GM19025 (cell line): ENCODE results near the gene WDR76.

Source experiments
- ATAC-seq: cut with Tn5 transposase; IDR thresholded peaks from one replicate; pipeline ENCODE4 v1.9.1; 2021; ENCODE audit warnings: mild to moderate bottlenecking, low read depth, moderate library complexity; ENCODE audit not compliant: unreplicated experiment

Gene WDR76

DNA sequence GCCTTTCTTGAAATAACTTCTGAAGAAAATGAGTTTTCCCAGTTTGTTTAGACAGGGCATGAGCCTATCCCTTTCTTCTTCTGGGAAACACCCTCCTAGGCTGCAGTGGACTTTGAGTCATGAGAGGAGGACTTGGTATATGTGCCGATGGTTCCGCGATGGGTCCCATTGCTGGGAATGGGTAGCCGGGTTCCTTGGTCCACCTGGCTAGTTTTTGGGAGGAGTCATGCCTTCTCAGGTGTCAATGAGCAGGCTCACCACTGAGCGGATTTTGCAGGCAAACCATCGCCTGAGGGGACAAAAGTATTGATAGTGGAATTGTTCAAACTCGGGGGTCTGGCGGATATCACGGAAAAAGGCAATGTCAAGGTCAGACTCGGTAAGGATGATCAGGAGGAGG is 46.8 kb downstream of the WDR76 start:
- ATAC-seq: no peak

DNA sequence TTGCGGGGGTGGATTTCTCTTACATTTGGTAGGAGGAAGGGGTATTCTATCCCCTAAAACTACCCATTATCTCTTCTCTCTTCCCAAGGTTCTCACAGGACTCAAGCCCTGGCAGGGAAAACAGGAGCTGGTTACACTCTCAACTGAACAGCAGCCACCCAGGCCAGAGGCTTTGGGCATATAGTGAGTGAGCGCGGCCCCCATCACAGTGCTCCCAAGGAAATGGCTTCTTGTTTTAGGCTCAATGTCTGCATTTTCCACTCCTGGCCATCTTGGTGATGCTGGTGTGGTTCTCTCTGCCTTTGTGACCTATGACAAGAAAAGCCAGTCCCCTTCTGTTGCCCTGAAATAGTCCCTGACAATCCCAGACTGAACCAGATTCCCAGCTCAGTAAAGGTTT is 50.1 kb downstream of the WDR76 start:
- ATAC-seq: no peak

DNA sequence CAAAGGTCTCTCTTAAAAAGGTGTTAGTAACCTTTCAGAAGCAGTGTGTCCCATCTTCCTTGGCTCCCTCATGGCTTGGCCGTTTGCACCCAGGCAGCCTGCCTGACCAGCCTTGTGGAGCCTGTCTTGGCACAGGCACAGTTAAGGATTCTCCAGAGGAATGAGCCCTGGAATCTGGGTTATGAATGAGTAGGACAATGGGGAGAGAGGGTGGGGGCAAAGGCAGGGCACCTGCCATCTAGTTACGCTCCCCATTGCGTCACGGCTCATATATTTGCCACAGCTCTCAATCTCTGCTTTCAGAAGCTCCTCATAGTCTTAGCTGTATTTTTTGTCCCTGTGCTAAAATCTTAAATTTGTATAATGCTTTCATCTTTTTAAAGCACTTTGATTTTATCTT is 50.6 kb downstream of the WDR76 start:
- no peak for ATAC-seq

DNA sequence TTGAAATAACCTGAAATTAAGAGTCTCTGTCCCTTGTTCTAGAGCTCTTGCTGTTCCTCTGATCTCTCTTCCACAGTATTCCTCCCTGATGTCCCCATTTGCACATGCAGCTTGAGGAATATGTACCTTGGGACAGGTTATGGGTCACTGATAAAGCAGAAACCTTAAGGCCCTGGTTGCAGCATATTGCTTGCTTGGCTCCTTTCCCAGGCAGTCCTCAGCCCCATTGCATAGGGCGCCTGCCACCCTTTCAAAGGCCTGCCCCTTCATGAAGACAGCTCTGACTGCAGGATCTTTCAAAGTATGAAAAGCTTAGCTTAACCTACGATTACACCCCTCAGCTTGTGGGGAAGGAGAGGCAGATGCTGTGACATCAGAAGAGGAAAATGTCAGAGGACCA is 51.6 kb downstream of the WDR76 start:
- ATAC-seq: no peak

DNA sequence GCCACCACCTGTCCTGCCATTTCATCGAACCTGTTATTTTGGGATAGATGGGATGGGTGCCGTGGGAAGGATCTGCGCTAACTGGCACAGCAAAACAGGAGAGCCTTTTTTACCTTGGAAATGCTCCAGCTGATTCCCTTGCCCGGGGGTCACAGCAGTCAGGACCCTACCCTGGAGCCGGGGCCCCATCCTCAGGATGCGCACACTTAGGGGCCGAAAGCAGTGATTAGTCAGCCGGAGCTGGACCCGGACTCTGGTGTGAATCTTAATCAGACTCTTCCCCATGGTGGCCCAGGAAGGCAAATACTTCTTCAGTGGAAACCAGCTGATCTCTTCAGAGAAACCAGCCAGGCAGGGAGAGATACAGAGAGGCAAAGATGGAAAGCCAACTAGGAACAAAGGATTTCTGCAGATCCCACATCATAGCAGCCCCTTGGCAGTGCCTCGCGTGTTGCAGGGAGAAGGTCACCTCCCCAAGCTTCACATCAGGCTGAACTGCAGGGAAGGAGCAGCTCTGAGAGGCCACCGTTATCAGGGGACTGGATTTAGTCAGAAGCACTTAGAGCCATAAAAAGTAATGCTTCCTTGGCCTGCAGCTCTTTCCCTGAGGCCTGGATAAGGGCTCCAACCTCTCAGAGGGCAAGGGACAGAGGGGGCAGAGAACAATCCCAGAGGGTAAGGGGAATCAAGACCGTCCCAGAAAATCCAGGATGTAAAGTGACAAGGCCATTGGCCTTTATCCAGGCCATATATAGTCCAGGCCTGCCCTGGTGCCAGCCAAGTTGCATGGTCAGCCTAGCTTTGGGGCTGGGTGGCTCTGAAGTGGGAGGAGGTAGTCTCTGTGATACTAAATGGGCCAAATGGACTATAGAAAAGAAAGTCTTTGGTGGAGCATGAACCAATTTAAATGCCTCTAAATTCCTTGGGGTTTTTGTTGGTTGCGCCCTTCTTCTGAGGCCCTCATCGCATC is 52.9 kb downstream of the WDR76 start:
- ATAC-seq: no peak

DNA sequence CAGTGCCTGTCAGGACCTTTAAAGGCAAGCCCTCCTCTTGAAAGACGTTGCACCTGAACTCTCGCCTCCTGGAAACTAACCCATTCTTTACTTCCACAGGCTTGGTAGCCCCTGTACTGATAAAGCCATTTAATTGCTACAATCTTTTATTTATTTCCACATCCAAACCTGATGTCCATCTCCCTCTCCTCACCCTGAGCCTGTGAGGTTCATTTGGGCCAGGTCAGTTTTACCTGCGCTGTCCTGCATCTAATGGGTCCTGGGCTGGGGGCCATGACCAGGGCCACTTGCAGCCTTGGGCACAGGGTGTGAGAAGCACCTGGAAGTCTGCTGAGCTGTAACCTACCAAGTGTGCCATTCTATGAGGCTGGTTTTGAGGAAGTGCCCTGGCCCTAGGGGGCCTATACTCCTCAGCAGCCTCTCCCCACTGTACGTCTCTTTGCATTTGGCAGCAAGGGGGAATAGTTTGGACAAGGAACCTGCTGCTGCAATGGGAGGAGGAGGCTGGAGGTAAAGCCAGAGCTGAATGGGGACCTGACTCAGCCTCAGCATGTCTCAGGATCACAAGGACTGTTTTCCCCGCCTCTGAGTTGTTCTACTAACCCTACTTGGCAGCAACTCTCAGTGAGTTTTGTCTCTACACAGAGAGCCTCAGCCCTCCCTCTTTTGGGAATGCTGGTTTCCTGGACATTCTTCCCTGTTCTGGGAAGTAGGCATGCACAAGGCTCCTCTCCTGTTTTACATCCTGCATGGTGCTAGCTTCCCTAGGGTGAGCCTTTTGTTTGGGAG is 53.8 kb downstream of the WDR76 start:
- ATAC-seq: no peak

DNA sequence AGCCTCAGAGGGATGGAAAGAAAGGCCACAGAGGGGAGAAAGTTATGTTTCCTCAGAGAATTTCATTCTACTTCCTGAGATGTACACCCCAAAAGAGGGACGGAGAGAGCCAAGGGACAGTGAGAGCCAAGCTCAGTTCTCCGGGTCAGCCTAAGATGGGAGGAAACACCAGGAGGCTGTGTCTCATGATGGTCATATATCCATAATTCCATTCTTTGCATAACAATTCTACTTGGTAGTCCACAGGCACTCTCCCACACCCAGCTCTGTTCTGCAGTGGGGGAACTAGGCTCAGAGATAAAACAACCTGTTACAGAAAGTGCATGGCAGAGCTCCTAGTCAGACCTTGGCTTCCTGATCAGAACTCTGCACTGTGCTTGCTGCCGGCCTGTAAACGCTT is 54.4 kb downstream of the WDR76 start:
- ATAC-seq: no peak

DNA sequence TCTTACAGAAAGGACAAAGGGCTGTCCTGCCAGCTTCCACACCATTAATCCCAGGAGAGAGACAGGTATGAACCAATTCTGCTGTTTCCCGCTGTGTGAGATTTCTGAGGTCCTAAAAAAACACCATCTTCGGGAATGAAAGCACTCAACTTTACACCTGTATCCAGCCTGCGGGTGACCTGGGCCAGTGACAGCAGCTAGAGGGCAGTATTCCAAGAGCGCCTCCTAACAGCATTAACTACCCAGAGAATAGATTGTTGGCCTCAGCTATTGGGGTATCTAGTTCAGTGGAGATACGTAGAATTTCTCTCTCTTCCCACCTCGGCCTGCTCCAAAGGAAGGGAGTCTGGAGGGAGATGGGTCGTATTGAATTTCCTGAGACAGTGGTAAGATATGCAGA is 55.1 kb downstream of the WDR76 start:
- no peak for ATAC-seq

DNA sequence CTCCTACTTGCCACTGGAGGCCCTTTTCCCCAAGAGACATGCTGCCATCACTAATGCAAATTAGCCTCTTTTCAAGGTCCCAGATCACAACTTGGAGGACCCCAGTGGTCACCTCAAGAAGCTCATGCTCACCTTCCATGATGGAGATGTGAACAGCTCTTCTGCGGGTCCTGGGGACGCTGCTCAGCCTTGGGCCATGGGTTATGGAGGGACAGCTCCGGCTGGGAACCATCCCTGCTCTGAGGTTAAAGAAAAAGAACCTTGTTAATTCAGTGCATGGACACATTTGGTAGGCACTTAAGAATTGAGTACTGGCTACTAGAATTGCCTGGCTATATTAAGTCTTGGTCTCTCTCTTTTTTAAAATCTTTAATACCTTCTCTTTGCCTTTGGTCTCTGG is 56.8 kb downstream of the WDR76 start:
- ATAC-seq: no peak

DNA sequence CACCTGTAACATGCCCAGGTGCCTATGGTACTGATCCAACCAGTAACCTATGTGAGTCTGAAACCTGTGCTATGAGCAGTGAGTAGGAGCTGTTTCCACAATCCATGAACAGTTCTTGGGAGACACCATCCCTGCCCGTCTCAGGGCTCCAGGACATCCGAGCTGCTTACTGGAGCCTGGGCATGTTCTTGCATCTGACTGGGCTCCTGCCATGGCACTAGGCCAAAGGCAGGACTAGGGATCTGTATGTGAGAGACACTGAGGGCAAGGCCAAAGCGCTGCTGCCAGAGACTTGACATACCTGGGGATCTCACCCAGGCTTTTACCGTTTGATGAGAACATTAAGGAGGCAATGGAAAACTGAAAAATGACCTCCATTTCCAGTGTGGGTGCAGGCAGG is 59.8 kb downstream of the WDR76 start:
- no peak for ATAC-seq

DNA sequence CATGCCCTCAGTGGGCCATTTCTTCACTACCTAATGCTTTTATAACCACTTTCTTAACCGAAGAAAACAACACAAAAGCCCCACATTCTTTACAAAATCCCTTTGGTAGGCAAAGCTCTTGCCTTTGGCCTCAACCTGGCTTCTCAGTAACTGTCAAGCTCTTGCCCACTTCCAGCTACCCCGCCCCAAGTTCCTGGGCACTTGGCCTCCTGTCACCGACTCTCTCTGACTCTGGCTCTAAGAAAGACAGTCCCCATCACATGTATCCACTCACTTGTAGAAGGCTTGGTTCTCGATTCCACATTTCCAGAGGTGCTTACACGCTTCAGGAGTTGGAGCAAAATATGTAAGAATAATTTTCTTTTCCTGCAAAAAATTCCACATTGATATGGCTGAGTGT is 61.1 kb downstream of the WDR76 start:
- no peak for ATAC-seq

DNA sequence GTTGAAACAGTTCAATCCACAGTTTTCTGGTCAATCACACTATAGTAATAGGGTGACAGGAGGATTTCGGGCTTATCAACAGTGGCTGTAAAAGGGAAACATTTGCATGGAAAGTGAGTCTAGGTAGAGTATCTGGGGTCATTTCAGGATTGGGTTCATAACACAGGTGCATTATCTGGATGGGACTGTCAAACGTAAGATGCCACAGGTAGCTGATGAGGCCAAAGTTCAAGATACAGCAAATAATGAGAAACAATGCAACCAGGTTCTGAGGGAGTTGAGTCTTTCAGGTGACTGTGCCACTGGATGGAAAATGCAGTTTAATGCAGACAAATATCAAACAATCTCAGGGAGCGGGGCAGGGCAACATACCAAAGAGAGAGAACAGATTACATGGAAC is 62.2 kb downstream of the WDR76 start:
- ATAC-seq: no peak

DNA sequence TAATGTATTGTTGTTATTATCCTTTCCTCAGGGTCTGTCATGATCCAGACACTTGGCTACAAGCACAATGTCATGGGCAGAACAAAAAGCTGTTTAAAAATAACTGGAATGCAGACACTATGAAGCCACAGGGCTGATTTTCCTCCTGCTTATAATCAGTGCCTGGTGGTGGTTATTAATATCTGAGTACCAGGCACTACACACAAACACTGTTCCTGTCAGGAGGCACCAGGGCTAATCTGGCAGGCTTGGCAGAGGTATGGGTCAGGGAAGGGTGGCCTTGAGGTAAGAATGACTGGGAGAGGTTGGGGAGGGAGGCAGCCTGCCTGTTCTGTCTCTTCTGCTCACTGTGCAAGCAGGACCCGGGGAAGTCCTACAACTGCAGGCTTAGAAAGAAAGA is 67.2 kb downstream of the WDR76 start:
- no peak for ATAC-seq

DNA sequence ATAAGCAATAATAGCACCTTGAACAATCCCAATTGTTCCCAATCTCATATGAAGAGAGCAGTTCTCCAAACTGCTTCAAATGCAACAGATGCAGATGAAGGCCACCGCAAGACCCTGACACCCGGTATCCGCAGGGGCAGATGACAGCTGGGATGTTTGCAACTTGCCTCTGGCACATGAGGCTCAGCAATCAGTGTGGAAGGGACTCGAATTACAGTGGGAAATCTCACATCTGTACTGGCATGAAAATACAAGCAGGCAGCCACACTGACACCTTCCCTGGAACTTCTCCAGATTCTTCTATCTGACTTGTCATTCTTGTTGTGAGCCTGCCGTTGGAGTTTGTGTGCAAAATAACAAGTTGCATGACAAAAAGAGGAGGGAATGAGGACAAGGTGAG is 68.8 kb downstream of the WDR76 start:
- ATAC-seq: no peak

DNA sequence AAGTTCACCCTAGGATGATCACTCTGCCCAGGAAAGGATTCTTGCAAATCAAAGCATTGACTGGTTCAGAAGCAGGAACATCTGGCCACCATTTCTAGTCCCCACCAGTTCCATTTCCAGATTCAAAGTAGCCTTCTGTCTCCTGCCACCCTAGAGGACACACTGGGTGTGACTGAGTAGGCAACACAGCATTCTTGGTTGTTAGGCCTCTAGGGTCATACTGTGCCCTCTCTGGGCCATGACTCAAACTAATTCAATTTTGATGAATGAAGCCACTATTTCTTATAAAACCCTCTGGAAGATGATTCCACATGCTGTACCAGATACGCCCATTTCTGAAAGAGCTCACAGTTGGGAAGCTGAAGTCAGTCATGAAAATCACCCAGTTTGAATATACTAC is 69.7 kb downstream of the WDR76 start:
- no peak for ATAC-seq

DNA sequence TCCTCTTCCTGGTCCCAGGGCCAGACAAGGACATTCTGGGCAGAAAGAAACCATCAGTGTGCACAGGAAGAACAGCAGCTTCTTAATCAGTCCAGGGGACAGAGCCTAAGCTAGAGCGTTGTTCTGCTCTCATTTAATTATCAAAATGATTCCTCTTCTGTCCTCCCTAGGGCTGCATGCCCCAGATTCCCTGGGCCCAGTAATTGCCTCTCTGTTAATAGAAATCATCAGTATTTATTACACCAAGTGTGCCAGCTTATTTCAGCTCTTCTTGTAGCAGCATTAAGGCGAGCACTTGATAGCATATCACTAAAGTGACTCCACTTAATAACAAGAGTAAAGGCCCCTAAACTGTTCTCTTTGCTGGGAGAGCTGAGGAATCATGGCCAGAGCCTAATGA is 72.1 kb downstream of the WDR76 start:
- no peak for ATAC-seq

DNA sequence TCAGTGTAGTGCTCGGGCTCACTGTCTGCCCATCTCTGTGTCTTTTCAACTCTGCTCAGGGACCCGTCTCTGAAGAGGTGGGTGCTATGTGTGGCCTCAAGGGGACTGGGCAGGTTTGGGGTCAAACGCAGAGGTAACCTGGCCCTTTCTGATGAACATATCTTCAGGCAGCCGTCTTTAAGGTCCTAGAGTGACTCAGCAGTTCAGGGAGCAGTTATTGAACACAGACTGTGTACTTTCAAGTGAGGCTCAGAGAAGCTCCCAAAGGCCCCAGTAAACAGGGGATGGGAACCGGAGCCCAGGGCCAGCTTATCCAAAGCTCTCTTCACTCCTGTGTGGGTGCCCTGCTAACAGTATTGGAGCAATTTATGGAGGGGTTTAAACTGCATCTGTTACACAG is 73.1 kb downstream of the WDR76 start:
- no peak for ATAC-seq

DNA sequence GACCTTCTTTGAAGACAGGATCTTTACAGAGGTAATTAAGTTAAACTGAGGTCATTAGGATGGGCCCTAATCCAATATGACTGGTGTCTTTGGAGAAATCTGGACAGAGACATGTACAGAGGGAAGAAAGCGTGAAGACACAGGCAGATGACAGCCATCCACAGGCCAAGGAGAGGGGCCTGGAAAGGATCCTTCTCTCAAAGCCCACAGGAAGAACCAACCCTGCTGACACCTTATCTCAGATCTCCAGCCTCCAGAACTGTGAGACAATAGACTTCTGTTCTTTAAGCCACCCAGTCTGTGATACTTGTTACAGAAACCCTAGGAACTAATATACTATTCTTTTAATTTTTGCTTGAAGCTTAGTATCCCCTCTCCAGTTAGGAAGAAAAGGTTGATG is 74.2 kb downstream of the WDR76 start:
- ATAC-seq: no peak

DNA sequence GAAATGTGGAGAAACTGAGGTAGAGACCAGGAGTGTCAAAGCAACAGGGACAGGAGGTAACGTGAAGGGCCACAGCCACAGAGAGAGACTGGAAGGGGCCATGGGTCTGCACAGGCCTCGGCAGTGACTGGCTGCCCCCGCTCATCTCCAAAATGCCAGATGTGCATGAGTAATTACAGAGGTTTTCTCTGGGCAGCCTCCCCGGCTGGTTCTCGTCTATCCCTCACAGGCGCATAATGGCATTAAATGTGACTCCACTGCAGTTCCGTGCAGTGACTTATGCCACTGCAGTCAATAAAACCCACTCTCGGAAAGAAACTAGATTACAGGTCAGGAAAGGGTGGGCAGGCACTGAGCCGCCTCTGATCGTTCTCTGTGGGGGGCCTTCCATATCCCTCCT is 74.7 kb downstream of the WDR76 start:
- ATAC-seq: no peak

DNA sequence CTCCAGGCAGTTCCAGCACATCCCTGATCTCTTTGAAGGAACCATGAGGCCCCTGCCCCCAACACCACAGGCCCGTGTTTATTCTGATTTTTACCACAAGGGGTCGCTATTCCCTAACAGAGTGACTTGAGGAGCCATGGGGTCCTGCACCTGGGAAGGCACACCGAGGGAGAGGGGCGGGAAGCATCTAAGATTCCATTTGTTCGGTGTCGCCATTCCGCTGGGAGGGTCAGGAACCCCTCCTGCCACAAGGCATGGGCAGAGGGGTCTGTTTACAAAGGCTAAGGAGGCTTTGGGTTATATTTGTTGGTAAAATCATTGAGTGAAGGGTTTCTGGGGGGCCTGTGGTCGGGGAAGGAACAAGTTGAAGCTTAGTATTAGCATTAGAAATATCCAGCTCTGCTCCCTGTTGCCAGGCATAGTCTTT is 77.1 kb downstream of the WDR76 start:
- no peak for ATAC-seq

DNA sequence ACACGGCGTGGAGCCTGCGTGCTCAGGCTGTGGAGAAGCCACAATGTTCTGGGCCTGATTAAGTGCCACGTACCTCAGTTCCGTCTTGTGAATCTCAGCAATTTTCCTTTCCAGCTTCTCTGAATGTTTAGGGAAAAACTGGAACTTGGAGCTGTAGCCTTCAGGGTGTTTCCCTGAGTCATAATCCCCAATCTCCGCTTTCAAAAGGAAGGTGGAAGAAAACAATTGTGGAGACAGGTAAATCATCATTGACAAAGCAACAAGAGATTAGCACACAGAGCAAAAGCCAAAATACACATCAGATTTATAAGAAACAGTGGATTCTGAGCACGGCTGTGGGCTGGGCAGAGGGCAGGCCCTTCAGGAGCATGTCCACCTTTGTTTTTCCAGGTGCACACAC is 79.0 kb downstream of the WDR76 start:
- no peak for ATAC-seq
